HEK293T (cell line): ENCODE results near the gene MEF2B.

Source experiments
- BHLHE40 ChIP-seq: fragments of 450-650 bp; IDR thresholded peaks from 2 replicates; pipeline ENCODE4 v1.6.1; 2016; ENCODE audit warnings: mild to moderate bottlenecking, moderate library complexity, borderline replicate concordance
- CTBP1 ChIP-seq: fragments of 450-650 bp; IDR thresholded peaks from 2 replicates; pipeline ENCODE4 v1.6.1; 2016; ENCODE audit warnings: borderline replicate concordance
- ELF4 ChIP-seq: fragments of 450-650 bp; IDR thresholded peaks from 2 replicates; pipeline ENCODE4 v1.6.1; 2017; ENCODE audit warnings: antibody characterized with exemption
- FOXK2 ChIP-seq: fragments of 450-650 bp; IDR thresholded peaks from 2 replicates; pipeline ENCODE4 v1.6.1; 2016; ENCODE audit warnings: mild to moderate bottlenecking
- FOXM1 ChIP-seq: fragments of 450-650 bp; IDR thresholded peaks from 2 replicates; pipeline ENCODE4 v1.6.1; 2017; ENCODE audit warnings: mild to moderate bottlenecking, borderline replicate concordance
- L3MBTL2 ChIP-seq: fragments of 450-650 bp; conservative IDR thresholded peaks from 2 replicates; pipeline ENCODE4 v1.6.1; 2016; ENCODE audit warnings: mild to moderate bottlenecking
- LEF1 ChIP-seq: fragments of 450-650 bp; IDR thresholded peaks from 2 replicates; pipeline ENCODE4 v1.6.1; 2017; ENCODE audit warnings: mild to moderate bottlenecking, borderline replicate concordance
- NFRKB ChIP-seq: fragments of 450-650 bp; IDR thresholded peaks from 2 replicates; pipeline ENCODE4 v1.6.1; 2016; ENCODE audit warnings: mild to moderate bottlenecking, moderate library complexity
- SP1 ChIP-seq: fragments of 450-650 bp; IDR thresholded peaks from 2 replicates; pipeline ENCODE4 v1.6.1; 2017
- SUZ12 ChIP-seq: fragments of 450-650 bp; IDR thresholded peaks from 2 replicates; pipeline ENCODE4 v1.6.1; 2016; ENCODE audit warnings: mild to moderate bottlenecking
- TARDBP ChIP-seq: fragments of 450-650 bp; IDR thresholded peaks from 2 replicates; pipeline ENCODE4 v1.6.1; 2016

DNA sequence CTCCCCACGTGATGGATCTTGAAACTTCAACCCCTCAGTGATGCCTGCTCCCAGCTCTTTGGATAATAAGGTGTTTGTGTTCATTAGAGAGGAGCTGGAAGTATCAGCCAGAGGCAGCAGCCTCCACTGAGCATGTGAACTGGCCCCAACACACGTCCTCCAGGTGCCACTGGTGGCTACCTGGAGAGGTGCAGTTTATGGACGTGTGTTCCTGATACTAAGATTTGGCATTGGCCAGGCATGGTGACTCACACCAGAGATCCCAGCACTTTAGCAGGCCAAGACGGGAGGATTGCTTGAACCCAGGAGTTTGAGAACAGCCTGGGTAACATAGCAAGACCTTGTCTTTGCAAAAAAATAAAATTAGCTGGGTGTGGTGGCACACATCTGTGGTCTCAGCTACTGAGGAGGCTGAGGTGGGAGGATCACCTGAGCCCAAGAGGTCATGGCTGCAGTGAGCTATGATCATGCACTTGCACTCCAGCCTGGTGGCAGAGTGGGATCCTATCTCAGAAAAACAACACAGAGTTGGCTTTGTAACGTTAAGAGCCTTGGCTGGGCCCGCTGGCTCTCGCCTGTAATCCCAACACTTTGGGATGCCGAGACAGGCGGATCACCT is 71.9 kb downstream of the MEF2B start:
- no peak for TF ChIP-seq ELF4
- no peak for TF ChIP-seq SP1
- TF ChIP-seq TARDBP, result no peak
- TF ChIP-seq SUZ12, result no peak
- TF ChIP-seq L3MBTL2, result no peak
- TF ChIP-seq FOXK2, result no peak
- TF ChIP-seq LEF1, result no peak
- no peak for TF ChIP-seq FOXM1
- no peak for TF ChIP-seq CTBP1
- no peak for TF ChIP-seq BHLHE40
- TF ChIP-seq NFRKB, result no peak
